ENCODE measurements around the gene MAP3K19. TPM values are rescaled to one million over a fixed set of nuclear protein-coding genes. Genes with fewer than 3 reads are reported as not detected.

MAP3K19 gene
- total RNA-seq, 1 donor = not detected

DNA sequence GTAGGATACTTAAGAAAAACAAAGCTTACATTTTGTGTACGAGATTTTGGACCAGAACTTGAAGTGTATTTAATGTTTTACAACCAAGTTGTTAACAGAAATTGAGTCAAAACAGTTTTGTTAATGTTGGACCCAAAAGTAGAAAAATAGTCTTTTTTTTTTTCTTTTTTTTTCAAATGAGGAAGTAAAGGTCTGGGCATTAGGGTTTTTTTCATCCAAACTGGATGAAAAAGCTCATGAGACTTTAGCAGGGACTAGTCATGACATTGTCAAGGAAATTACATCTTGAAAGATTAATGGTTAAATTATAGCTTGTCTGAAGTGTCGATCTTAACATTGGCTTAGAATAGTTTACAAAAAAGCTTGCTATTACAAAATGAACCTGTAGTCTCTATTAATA is 96.4 kb downstream of the MAP3K19 start:
- H2AFZ ChIP-seq (ENCODE audit: low read length) = no peak overlapping the region
- H3K9me3 ChIP-seq (ENCODE audit: low read depth, low read length) = no peaks in the 10 kb centered on the region
- H3K4me3 ChIP-seq (ENCODE audit: insufficient read depth, low read length) = no peak overlapping the region
- H4K20me1 ChIP-seq (ENCODE audit: insufficient read depth, low read length) = peaks cover 3% of the 10 kb centered on the region
- TF ChIP-seq, protein P1, sequence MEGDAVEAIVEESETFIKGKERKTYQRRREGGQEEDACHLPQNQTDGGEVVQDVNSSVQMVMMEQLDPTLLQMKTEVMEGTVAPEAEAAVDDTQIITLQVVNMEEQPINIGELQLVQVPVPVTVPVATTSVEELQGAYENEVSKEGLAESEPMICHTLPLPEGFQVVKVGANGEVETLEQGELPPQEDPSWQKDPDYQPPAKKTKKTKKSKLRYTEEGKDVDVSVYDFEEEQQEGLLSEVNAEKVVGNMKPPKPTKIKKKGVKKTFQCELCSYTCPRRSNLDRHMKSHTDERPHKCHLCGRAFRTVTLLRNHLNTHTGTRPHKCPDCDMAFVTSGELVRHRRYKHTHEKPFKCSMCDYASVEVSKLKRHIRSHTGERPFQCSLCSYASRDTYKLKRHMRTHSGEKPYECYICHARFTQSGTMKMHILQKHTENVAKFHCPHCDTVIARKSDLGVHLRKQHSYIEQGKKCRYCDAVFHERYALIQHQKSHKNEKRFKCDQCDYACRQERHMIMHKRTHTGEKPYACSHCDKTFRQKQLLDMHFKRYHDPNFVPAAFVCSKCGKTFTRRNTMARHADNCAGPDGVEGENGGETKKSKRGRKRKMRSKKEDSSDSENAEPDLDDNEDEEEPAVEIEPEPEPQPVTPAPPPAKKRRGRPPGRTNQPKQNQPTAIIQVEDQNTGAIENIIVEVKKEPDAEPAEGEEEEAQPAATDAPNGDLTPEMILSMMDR (IDR thresholded peaks at IDR 0.05; ENCODE audit: extremely low read depth, low read depth, low read length) = no peak
- no peak overlapping the region for H3K27ac ChIP-seq (ENCODE audit: low read depth, low read length)
- H3K27me3 ChIP-seq (ENCODE audit: insufficient read depth, low read length) = no peaks in the 10 kb centered on the region
- no peaks in the 10 kb centered on the region for H3K4me1 ChIP-seq (ENCODE audit: insufficient read depth, low read length)
- no peak overlapping the region for H3K4me2 ChIP-seq (ENCODE audit: insufficient read depth, low read length)
- no peak for DNase-seq (ENCODE audit: insufficient read length, low spot score, missing footprints)
- peaks cover 52% of the 10 kb centered on the region for H3K36me3 ChIP-seq (ENCODE audit: insufficient read depth, low read length)
- peaks cover 16% of the 10 kb centered on the region for H3K79me2 ChIP-seq (ENCODE audit: insufficient read depth, low read length)

DNA sequence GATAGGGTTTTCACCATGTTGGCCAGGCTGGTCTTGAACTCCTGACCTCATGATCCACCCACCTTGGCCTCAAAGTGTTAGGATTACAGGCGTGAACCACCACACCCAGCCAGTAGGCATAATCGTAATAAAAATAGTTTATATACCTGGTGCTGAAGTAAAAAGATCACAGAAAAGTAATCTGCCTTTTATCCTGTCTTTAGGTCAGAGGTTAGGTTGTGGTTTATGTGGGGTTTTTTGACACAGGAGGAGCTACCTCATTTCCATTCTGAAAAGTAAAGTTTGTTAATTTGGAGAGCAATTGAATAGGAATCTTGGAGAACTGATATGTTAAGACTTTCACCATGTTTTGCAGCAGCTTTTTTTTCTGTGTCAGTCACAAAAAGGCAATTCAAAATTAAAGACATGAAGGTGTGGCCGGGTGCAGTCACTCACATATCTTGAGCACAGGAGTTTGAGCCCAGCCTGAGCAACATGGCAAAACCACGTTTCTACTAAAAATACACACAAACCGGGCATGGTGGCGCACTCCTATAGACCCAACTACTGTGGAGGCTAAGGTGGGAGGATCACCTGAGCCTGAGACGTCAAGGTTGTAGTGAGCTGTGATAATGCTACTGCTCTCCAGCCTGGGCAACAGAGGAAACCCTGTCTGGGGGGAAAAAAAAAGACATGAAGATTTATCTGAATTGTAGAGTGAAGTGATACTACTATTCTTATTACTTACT is 97.1 kb downstream of the MAP3K19 start:
- Histone ChIP-seq H3K4me3 (ENCODE audit: insufficient read depth, low read length) (no peak overlapping the region), H4K20me1 (ENCODE audit: insufficient read depth, low read length) (peaks cover 3% of the 10 kb centered on the region), H3K4me2 (ENCODE audit: insufficient read depth, low read length) (no peak overlapping the region), H3K27me3 (ENCODE audit: insufficient read depth, low read length) (no peaks in the 10 kb centered on the region), H3K79me2 (ENCODE audit: insufficient read depth, low read length) (peaks cover 17% of the 10 kb centered on the region), H3K36me3 (ENCODE audit: insufficient read depth, low read length) (peaks cover 46% of the 10 kb centered on the region), H3K27ac (ENCODE audit: low read depth, low read length) (no peak overlapping the region), H3K9me3 (ENCODE audit: low read depth, low read length) (no peaks in the 10 kb centered on the region), H3K4me1 (ENCODE audit: insufficient read depth, low read length) (no peaks in the 10 kb centered on the region), H2AFZ (ENCODE audit: low read length) (no peak overlapping the region)
- TF ChIP-seq, protein P1 (IDR thresholded peaks at IDR 0.05; ENCODE audit: extremely low read depth, low read depth, low read length) = no peak
- no peak for DNase-seq (ENCODE audit: insufficient read length, low spot score, missing footprints)

DNA sequence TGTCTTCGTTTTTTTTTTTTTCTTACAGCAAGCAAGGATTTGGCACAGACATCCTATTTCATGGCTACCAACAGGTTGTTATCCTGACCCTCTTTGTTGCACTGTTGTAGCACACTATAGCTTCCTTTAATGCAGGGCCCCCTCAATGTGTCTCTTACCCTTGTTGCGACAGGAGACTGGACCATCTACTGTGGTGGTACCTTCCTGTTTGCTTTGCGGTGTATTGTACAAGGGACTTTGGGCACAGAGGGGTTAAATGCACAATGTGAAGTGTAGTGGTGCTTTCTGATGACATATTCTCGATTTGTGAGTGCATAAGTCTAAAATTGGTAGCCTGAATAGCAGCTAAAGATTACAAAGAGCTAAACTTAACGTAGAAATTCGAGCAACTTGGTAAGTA is 101.2 kb downstream of the MAP3K19 start:
- Histone ChIP-seq H3K4me2 (ENCODE audit: insufficient read depth, low read length) (no peak overlapping the region), H3K27me3 (ENCODE audit: insufficient read depth, low read length) (no peaks in the 10 kb centered on the region), H3K4me3 (ENCODE audit: insufficient read depth, low read length) (no peak overlapping the region), H4K20me1 (ENCODE audit: insufficient read depth, low read length) (peaks cover 5% of the 10 kb centered on the region), H3K4me1 (ENCODE audit: insufficient read depth, low read length) (no peaks in the 10 kb centered on the region), H3K36me3 (ENCODE audit: insufficient read depth, low read length) (peaks cover 44% of the 10 kb centered on the region), H2AFZ (ENCODE audit: low read length) (no peak overlapping the region), H3K27ac (ENCODE audit: low read depth, low read length) (no peak overlapping the region), H3K79me2 (ENCODE audit: insufficient read depth, low read length) (peaks cover 26% of the 10 kb centered on the region), H3K9me3 (ENCODE audit: low read depth, low read length) (no peaks in the 10 kb centered on the region)
- TF ChIP-seq, protein P1 (IDR thresholded peaks at IDR 0.05; ENCODE audit: extremely low read depth, low read depth, low read length) = no peak
- no peak for DNase-seq (ENCODE audit: insufficient read length, low spot score, missing footprints)

DNA sequence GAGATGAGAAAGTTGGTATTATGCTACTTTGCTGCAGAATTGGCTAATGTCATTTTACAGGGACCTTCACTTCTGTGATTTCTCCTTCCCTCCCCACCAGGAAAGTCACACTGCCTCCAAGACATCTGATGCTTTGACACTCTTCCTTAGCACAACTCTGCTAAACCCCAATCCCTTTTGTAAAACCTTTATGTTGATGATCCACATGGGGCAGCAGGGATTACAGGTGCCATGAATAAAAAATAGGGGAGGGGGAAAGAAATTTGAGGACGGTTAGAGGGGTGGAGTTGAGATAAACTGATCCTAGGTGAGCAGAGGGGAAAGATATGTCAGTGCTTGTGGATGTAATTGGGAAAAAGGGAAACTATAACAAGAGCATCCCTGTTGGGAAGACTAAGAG is 102.3 kb downstream of the MAP3K19 start:
- H2AFZ ChIP-seq (ENCODE audit: low read length) = no peak overlapping the region
- H3K4me3 ChIP-seq (ENCODE audit: insufficient read depth, low read length) = no peak overlapping the region
- TF ChIP-seq, protein P1 (IDR thresholded peaks at IDR 0.05; ENCODE audit: extremely low read depth, low read depth, low read length) = no peak
- H4K20me1 ChIP-seq (ENCODE audit: insufficient read depth, low read length) = peaks cover 5% of the 10 kb centered on the region
- no peak overlapping the region for H3K27ac ChIP-seq (ENCODE audit: low read depth, low read length)
- no peaks in the 10 kb centered on the region for H3K4me1 ChIP-seq (ENCODE audit: insufficient read depth, low read length)
- no peaks in the 10 kb centered on the region for H3K27me3 ChIP-seq (ENCODE audit: insufficient read depth, low read length)
- H3K36me3 ChIP-seq (ENCODE audit: insufficient read depth, low read length) = peaks cover 45% of the 10 kb centered on the region
- peaks cover 28% of the 10 kb centered on the region for H3K79me2 ChIP-seq (ENCODE audit: insufficient read depth, low read length)
- H3K9me3 ChIP-seq (ENCODE audit: low read depth, low read length) = no peaks in the 10 kb centered on the region
- no peak overlapping the region for H3K4me2 ChIP-seq (ENCODE audit: insufficient read depth, low read length)
- DNase-seq (ENCODE audit: insufficient read length, low spot score, missing footprints) = no peak
